NCI-H1694 treated with DMSO at 0.1 percent for 48 hours (cell line): ENCODE data around the gene COL18A1.
"Not testable (repeated sequence)": the region's sequence is repeated elsewhere in the genome, so short reads cannot be mapped to it uniquely, and the experiment has no call there.

ENCODE experiments used
- DNase-seq: peaks from one replicate; lab custom pipeline; 2025; lab: John Stamatoyannopoulos, UW

Gene COL18A1

GRCh38 chr21:45522381-45522780 lies 117.4 kb downstream of the COL18A1 start:
- no peak for DNase-seq

- no peak for DNase-seq
These were observed 118.0 kb downstream of the COL18A1 start for GRCh38 chr21:45522986-45523385.

GRCh38 chr21:45523411-45524101 lies 118.6 kb downstream of the COL18A1 start:
- no peak for DNase-seq

GRCh38 chr21:45524756-45525152 lies 119.8 kb downstream of the COL18A1 start:
- no peak for DNase-seq

GRCh38 chr21:45525153-45525909 lies 120.4 kb downstream of the COL18A1 start:
- no peak for DNase-seq

GRCh38 chr21:45525910-45526306 lies 120.9 kb downstream of the COL18A1 start:
- DNase-seq: no peak

- not testable (repeated sequence) for DNase-seq
These were observed 122.4 kb downstream of the COL18A1 start for GRCh38 chr21:45527151-45527999.

GRCh38 chr21:45528028-45528705 lies 123.2 kb downstream of the COL18A1 start:
- no peak for DNase-seq

GRCh38 chr21:45528981-45529784 lies 124.2 kb downstream of the COL18A1 start:
- DNase-seq: no peak

GRCh38 chr21:45529785-45530422 lies 124.9 kb downstream of the COL18A1 start:
- DNase-seq: no peak

GRCh38 chr21:45530423-45531113 lies 125.6 kb downstream of the COL18A1 start:
- DNase-seq: no peak

GRCh38 chr21:45531114-45531392 lies 126.1 kb downstream of the COL18A1 start:
- not testable (repeated sequence) for DNase-seq

- no peak for DNase-seq
These were observed 126.6 kb downstream of the COL18A1 start for GRCh38 chr21:45531393-45532215.

- DNase-seq: no peak
These were observed 127.9 kb downstream of the COL18A1 start for GRCh38 chr21:45532826-45533360.

GRCh38 chr21:45533361-45533845 lies 128.4 kb downstream of the COL18A1 start:
- no peak for DNase-seq

- DNase-seq: no peak
These were observed 129.1 kb downstream of the COL18A1 start for GRCh38 chr21:45533846-45534635.

GRCh38 chr21:45534636-45535331 lies 129.8 kb downstream of the COL18A1 start:
- no peak for DNase-seq
